ENCODE results near the gene TRA2A. TPM values are rescaled to one million over a fixed set of nuclear protein-coding genes. Genes with fewer than 3 reads are reported as not detected.

Gene TRA2A
- total and polyA plus RNA-seq, 2 of the 13 experiments (the other 11 are each of a cell fraction or from before 2014, with no cell fraction given): 39.1 to 41.6 TPM

DNA sequence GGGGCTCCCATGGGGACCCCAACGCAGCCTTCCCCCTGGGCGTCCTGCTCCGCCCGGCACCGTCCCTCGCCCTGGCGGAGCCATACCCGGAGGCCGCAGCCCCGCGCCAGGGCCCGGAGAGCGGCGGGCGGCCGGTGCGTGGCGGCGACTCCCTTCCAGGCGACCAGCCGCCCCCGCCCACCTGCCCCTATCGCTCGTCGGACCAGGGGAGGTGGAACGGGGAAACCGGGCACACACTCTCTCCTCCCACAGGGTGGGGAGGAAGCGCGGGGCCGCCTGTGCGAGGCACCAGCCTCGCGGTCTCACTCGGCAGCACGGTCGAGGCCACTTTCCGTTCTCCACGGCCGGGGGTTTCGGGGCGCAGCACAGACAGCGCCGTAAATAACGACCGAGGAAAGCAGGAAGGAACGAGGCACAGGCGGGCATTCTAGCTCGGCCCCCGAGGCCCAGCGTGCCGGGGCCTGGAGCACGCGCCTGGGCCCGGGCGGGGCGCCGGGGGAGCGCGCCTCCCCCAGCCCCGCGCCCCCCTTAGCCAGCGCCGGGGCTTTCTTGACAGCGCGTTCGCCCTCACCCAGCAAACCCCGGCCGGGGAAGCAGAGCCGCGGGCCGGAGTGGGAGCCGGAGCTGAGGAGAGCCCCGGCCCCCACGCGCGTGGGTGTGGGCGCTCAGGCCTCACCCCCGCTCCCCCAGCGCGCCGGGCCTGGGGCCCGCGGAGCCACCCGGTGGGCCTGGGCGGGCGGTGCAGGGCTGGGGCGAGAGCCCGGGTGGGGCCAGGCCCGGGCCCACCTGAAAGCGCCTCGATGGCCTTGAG lies 62.4 kb downstream of the TRA2A start (continued):
- TF ChIP-seq, protein P1, sequence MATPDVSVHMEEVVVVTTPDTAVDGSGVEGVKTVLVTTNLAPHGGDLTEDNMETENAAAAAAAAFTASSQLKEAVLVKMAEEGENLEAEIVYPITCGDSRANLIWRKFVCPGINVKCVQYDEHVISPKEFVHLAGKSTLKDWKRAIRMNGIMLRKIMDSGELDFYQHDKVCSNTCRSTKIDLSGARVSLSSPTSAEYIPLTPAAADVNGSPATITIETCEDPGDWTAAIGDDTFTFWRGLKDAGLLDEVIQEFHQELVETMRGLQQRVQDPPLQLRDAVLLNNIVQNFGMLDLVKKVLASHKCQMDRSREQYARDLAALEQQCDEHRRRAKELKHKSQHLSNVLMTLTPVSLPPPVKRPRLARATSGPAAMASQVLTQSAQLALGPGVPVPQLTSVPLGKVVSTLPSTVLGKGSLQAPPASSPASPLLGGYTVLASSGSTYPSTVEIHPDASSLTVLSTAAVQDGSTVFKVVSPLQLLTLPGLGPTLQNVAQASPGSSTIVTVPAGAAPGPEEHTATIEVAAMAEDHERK (CRISPR knock-in tag; IDR thresholded peaks at IDR 0.05; ENCODE audit: low read depth): no peak
- TF ChIP-seq, protein P2, sequence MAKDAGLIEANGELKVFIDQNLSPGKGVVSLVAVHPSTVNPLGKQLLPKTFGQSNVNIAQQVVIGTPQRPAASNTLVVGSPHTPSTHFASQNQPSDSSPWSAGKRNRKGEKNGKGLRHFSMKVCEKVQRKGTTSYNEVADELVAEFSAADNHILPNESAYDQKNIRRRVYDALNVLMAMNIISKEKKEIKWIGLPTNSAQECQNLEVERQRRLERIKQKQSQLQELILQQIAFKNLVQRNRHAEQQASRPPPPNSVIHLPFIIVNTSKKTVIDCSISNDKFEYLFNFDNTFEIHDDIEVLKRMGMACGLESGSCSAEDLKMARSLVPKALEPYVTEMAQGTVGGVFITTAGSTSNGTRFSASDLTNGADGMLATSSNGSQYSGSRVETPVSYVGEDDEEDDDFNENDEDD (CRISPR knock-in tag; IDR thresholded peaks at IDR 0.05; ENCODE audit: borderline replicate concordance): peak; percentile 12; the same call in 1 of the 2 replicates
- TF ChIP-seq SP4 (CRISPR knock-in tag; IDR thresholded peaks at IDR 0.05): no peak
- no peak for TF ChIP-seq ELF4 (CRISPR knock-in tag; IDR thresholded peaks at IDR 0.05; ENCODE audit: borderline replicate concordance)
- no peak for TF ChIP-seq ZKSCAN5 (CRISPR knock-in tag; IDR thresholded peaks at IDR 0.05)
- TF ChIP-seq, protein P3, sequence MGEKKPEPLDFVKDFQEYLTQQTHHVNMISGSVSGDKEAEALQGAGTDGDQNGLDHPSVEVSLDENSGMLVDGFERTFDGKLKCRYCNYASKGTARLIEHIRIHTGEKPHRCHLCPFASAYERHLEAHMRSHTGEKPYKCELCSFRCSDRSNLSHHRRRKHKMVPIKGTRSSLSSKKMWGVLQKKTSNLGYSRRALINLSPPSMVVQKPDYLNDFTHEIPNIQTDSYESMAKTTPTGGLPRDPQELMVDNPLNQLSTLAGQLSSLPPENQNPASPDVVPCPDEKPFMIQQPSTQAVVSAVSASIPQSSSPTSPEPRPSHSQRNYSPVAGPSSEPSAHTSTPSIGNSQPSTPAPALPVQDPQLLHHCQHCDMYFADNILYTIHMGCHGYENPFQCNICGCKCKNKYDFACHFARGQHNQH (CRISPR knock-in tag; IDR thresholded peaks at IDR 0.05): no peak
- no peak for TF ChIP-seq ZNF761 (CRISPR knock-in tag; conservative IDR thresholded peaks at IDR 0.05)
- TF ChIP-seq ARNTL (CRISPR knock-in tag; IDR thresholded peaks at IDR 0.05): no peak
- TF ChIP-seq ZBTB3 (CRISPR knock-in tag; IDR thresholded peaks at IDR 0.05; ENCODE audit: borderline replicate concordance, low read depth): no peak
- TF ChIP-seq, protein P4, sequence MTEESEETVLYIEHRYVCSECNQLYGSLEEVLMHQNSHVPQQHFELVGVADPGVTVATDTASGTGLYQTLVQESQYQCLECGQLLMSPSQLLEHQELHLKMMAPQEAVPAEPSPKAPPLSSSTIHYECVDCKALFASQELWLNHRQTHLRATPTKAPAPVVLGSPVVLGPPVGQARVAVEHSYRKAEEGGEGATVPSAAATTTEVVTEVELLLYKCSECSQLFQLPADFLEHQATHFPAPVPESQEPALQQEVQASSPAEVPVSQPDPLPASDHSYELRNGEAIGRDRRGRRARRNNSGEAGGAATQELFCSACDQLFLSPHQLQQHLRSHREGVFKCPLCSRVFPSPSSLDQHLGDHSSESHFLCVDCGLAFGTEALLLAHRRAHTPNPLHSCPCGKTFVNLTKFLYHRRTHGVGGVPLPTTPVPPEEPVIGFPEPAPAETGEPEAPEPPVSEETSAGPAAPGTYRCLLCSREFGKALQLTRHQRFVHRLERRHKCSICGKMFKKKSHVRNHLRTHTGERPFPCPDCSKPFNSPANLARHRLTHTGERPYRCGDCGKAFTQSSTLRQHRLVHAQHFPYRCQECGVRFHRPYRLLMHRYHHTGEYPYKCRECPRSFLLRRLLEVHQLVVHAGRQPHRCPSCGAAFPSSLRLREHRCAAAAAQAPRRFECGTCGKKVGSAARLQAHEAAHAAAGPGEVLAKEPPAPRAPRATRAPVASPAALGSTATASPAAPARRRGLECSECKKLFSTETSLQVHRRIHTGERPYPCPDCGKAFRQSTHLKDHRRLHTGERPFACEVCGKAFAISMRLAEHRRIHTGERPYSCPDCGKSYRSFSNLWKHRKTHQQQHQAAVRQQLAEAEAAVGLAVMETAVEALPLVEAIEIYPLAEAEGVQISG (CRISPR knock-in tag; IDR thresholded peaks at IDR 0.05): peak; percentile 20; the same call in 1 of the 2 replicates
- no peak for TF ChIP-seq PITX1 (CRISPR knock-in tag; IDR thresholded peaks at IDR 0.05)
- TF ChIP-seq HNRNPL (IDR thresholded peaks at IDR 0.05; ENCODE audit: low read depth, low read length): 0 out of 2 replicates have a peak, but pooled peaks have one; percentile 10
- TF ChIP-seq, protein P5, sequence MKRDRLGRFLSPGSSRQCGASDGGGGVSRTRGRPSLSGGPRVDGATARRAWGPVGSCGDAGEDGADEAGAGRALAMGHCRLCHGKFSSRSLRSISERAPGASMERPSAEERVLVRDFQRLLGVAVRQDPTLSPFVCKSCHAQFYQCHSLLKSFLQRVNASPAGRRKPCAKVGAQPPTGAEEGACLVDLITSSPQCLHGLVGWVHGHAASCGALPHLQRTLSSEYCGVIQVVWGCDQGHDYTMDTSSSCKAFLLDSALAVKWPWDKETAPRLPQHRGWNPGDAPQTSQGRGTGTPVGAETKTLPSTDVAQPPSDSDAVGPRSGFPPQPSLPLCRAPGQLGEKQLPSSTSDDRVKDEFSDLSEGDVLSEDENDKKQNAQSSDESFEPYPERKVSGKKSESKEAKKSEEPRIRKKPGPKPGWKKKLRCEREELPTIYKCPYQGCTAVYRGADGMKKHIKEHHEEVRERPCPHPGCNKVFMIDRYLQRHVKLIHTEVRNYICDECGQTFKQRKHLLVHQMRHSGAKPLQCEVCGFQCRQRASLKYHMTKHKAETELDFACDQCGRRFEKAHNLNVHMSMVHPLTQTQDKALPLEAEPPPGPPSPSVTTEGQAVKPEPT (CRISPR knock-in tag; IDR thresholded peaks at IDR 0.05; ENCODE audit: low read depth): no peak
- TF ChIP-seq, protein P6, sequence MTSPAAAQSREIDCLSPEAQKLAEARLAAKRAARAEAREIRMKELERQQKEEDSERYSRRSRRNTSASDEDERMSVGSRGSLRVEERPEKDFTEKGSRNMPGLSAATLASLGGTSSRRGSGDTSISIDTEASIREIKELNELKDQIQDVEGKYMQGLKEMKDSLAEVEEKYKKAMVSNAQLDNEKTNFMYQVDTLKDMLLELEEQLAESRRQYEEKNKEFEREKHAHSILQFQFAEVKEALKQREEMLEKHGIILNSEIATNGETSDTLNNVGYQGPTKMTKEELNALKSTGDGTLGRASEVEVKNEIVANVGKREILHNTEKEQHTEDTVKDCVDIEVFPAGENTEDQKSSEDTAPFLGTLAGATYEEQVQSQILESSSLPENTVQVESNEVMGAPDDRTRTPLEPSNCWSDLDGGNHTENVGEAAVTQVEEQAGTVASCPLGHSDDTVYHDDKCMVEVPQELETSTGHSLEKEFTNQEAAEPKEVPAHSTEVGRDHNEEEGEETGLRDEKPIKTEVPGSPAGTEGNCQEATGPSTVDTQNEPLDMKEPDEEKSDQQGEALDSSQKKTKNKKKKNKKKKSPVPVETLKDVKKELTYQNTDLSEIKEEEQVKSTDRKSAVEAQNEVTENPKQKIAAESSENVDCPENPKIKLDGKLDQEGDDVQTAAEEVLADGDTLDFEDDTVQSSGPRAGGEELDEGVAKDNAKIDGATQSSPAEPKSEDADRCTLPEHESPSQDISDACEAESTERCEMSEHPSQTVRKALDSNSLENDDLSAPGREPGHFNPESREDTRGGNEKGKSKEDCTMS (CRISPR knock-in tag; conservative IDR thresholded peaks at IDR 0.05): no peak

Measured in HepG2 (cell line).